HG02610 (cell line): ENCODE results near the gene CCDC7.
"Not testable (repeated sequence)": the region's sequence is repeated elsewhere in the genome, so short reads cannot be mapped to it uniquely, and the experiment has no call there.

ENCODE experiments used
- ATAC-seq: cut with Tn5 transposase; IDR thresholded peaks from one replicate; pipeline ENCODE4 v1.9.1; 2021; ENCODE audit warnings: mild to moderate bottlenecking, moderate library complexity; ENCODE audit not compliant: unreplicated experiment

CCDC7 gene

DNA sequence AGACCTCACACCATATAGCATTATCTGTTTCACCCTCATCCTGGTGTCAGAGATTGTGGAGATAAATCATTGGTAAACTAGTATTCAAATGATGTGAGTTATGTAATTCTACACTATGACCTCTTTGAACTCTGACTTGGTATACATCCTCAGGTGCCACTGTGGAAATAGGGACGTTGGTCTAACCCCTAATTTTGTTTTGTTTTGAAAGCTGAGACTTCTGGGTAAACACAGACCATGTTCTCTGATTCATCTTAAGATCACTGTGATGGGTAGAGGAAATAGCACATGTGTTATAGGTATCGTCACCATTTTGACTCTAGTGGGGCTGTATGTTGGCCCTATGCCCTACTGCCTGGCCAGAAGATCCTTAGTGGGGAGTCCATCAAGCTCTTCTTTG is 241.6 kb downstream of the CCDC7 start:
- no peak for ATAC-seq

DNA sequence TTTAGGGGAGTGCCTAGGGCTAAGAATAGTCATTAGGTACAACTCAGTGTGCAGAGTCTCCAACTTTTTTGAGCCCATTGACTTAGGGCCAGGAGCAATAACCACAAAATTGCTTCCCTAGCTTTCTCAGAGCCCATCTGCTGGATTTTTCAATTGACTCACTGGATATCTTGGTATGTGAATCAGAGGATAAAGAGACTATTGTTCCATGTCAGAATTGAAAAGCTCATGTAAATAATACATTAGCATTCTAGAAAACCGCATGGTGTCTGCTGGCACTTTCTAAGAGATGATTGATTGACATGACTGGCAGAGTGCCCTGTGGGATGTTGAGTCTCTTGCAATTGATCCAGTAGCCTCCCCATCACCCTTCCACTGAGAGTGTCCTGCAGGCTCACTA is 246.2 kb downstream of the CCDC7 start:
- ATAC-seq: no peak

DNA sequence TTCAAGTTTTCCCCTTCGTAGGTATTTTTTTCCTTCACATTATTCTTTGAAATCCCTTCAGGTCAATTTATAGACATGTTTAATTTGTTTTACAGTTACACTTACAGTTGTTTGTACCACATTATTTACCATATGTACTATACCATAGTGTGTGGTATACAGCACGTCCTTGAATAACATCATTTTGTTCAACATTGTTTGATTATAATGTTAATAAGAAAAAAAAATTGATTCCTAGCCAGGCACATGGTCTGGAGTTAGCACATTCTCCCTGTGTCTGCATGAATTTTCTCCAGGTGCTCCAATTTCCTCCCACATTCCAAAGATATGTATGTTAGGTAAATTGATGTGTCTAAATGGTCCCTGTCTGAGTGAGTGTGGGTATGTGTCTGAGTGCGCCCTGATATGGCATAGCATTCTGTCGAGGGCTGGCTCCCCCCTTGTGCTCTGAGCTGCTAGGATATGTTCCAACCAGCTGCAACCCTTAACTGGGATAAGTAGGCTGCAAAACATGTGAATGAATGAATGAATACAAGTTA is 247.6 kb downstream of the CCDC7 start:
- no peak for ATAC-seq

DNA sequence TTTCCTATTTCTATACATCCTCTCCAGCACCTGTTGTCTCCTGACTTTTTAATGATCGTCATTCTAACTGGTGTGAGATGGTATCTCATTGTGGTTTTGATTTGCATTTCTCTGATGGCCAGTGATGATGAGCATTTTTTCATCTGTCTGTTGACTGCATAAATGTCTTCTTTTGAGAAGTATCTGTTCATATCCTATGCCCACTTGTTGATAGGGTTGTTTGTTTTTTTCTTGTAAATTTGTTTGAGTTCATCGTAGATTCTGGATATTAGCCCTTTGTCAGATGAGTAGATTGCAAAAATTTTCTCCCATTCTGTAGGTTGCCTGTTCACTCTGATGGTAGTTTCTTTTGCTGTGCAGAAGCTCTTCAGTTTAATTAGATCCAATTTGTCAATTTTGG is 253.7 kb downstream of the CCDC7 start:
- ATAC-seq: not testable (repeated sequence)

DNA sequence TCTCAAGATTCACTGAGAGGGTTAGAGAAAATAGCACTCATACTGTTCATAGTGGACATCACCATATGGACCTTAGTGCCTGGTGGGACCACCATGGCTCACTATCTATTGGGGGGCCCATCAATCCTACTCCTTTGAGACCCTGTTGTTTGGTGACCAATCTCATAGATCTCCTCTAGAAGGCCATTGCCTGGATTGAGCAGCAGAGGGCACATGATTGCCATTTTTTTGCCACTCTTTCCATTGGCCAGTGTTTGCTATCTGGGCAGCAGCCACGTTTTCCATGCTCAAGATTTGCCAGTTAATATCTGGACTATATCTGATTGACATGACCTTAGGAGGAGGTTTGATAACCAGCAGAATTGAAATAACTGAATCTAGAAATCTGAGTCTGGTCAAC is 267.6 kb downstream of the CCDC7 start:
- no peak for ATAC-seq

DNA sequence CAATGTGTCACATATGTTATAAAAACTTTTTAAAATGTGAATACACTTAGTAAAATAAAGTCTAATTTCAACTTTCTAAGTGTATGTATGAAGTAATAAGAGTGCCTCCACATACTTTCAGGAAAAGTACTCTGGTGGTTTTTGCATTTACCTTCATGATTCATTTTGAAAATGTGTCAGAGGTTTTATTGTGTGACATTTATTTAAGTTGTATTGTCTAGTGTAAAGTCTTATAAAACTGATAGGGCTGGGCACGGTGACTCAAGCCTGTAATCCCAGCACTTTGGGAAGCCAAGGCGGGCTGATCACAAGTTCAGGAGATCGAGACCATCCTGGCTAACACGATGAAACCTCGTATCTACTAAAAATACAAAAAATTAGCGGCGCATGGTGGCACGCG is 285.6 kb downstream of the CCDC7 start:
- ATAC-seq: no peak

DNA sequence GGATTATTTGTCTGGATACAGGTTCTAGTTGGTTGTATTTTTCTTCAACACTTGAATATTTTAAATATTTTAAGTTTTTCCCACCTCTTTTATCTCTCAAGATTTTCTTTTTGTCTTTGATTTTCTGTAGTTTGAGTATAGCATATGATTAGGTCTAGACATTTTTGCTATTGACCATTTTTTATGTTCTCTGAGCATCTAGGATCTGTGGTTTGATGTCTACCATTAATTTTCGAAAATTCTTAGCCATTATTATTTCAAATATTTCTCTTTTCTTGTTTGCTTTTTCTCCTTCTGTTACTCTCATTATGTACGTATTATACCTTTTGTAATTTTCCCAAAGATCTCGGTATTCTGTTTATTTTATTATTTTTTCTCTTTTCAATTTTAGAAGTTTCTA is 293.0 kb downstream of the CCDC7 start:
- no peak for ATAC-seq

DNA sequence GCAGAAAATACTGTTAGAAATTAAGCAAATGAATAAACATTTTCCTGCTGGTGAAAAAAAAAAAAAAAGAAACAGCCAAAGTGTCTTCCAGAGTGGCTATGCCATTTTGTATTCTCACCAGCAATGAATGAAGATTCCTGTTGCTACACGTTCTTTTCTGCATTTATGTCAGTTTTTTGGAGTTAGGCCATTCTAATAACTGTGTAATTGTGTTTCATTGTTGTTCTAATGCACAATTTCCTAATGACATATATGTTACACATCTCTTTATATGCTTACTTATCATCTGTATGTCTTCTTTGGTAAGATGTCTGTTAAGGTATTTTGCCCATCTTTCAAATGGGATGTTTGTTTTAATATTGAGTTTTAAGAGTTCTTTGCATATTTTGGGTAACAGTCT is 298.4 kb downstream of the CCDC7 start:
- no peak for ATAC-seq

DNA sequence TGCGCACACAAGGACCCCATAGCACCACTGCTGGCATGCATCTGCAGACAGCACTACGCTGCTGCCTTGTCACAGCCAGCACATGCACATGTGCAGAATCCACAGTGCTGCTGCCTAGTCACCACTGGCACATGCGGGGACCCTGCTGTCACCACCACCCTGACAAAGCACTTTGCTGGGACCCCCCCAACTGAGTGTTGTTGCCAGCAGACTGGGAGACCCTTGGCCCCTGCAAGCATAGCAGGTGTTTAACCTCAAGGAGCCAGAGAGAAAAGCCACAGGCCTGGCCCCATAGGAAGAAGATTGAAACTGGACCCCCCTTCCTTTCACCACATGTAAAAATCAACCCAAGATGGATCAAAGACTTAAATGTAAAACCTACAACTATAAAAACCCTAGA is 300.9 kb downstream of the CCDC7 start:
- ATAC-seq: no peak

DNA sequence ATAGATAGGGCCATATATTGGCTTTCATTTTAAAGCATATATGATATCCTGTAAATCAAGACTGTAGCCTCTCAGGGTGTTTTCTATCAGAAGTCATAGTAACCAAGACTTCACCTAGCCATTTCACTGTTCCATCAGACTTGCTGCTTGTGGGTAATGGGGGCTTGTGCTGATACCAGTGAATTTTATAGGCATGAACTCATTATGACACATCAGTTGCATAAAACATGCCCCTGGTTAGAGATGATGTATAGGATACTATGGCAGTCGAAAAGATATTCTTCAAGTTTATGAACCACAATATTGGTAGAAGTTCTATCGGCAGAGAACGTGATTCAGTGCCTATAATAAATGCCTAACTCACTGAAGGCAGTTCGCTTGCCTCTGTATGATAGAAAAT is 305.6 kb downstream of the CCDC7 start:
- ATAC-seq: no peak

DNA sequence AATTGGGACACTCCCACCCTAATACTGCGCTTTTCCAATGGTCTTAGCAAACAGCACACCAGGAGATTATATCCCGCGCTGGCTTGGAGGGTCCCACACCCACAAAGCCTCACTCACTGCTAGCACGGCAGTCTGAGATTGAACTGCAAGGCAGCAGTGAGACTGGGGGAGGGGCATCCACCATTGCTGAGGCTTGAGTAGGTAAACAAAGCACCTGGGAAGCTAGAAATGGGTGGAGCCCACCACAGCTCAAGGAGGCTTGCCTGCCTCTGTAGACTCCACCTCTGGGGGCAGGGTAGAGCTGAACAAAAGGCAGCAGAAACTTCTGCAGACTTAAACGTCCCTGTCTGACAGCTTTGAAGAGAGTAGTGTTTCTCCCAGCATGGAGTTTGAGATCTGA is 309.0 kb downstream of the CCDC7 start:
- not testable (repeated sequence) for ATAC-seq

DNA sequence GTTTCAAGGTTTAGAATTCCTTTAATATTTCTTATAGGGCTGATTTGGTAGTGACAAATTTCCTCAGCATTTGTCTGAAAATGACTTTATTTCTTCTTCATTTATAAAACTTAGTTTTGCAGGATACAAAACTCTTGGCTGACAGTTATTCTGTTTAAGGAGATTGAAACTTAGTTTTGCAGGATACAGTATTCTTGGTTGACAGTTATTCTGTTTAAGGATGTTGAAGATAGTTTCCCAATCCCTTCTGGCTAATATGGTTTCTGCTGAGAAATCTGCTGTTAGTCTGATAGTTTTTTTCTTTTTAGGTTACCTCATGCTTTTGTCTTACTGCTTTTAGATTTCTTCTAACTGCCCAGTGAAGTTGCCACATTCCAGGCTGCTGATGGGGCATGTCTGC is 325.3 kb downstream of the CCDC7 start:
- no peak for ATAC-seq

DNA sequence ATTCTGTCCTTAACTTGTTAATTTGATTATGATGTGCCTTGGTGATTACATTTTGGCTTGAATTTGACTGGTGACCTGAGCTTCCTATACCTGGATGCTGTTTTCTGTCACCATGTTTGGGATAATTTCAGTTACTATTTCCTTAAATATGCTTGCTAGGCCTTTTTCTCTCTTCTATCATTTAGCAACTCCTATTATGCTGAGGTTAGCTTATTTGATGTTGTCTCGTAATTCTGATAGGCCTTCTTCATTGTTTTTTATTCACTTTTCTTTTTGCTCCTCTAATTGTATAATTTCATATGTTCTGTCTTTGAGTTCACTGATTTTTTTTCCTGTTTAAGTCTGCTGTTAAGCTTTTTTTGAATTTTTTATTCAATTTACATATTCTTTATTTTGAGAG is 327.2 kb downstream of the CCDC7 start:
- ATAC-seq: no peak

DNA sequence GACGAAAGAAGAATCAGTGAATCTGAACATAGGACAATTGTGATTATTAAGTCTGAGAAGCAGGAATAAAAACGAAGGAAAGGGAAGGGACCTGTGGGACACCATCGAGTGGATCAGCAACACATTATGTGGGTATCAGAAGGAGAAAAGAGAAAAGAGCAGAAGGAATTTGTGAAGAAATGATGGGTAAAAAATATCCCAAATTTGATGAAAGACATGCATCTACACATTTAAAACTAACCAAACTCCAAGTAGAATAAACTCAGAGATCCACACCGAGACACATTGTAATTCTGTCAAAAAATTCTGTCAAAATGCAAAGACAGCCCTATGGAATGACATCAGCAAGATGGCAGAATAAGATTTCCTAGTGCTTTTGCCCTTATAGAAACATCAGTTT is 341.0 kb downstream of the CCDC7 start:
- no peak for ATAC-seq

DNA sequence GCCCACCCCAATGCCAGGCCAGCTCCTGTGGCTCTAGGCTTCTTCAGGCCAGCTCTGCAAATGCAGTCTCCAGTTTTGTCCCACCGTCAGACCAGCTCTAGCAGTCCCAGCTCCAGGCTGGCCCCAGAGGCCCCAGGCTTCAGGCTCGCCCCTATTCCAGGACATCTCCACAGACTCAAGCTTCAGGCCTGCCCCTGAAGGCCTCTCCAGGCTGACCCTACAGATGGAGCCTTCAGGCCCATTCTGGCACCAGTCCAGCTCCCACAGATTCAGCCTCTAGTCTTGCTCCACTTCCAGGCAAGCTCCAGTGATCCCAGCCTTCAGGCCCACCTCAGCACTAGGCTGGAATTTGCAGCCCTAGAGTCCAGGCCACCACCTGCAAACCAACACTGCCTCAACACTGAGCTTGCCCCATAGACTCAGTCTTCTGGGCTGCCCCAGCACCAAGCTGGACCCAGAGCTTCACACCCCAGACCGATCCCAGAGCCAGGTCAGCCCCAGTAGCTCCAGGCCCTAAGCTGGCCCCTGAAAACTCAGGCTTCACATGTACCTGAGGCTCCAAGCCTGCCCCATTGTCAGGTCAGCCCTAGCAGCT is 341.8 kb downstream of the CCDC7 start:
- ATAC-seq: no peak

DNA sequence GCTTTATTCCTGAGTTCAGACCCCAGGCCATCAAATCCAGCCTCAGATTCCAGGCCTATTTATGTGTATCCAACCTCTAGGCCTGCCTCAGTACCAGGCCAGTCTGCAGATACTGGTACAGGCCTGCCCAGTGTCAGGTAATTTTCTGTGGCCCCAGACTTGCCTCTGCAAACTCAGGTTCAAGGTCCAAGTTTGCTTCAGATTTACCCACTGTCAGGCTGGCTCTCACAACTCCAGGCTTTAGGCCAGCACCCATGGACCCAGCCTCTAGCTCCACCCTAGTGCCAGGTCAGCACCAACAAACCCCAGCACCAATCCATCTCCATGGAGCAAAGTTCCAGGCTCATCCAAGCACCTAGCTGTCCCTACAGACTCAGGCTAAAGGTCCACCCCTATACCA is 342.4 kb downstream of the CCDC7 start:
- ATAC-seq: no peak

DNA sequence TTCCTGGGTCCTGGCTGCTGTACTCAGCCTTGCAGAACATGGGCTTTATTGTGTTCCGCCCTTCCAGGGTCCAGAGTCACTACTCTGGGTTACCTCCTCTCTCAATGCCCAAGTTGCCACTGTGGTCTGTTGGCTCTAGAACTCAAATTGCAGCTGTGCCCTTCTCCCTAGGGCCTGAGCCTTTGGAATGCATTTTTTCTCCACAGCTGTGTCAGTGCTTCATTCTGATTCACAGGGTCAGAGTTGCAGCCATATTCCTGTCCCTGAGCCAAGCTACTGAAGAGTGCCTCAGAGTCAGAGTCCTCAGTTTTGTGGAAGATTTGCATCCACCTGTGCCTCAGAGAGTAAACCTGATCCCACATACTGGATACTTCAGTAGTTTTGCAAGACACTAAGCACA is 344.5 kb downstream of the CCDC7 start:
- ATAC-seq: no peak

DNA sequence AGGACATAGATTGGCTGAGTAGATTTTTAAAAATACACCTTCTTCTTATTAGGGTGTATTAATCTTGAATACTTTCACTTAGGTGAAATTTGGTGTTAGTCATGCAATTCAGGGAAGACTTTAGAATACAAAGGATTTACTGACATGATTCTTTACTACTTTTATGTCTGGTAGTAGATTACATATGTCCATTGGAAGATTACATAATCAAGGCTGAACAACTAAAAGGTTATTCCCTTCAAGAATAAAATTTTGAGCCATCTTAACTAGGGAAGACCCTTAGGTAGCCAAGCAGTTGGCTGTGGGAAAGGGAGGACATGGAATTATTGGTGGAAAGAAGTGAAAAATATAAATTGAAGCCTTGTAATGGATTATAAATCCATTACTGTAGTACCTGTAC is 347.1 kb downstream of the CCDC7 start:
- ATAC-seq: no peak

DNA sequence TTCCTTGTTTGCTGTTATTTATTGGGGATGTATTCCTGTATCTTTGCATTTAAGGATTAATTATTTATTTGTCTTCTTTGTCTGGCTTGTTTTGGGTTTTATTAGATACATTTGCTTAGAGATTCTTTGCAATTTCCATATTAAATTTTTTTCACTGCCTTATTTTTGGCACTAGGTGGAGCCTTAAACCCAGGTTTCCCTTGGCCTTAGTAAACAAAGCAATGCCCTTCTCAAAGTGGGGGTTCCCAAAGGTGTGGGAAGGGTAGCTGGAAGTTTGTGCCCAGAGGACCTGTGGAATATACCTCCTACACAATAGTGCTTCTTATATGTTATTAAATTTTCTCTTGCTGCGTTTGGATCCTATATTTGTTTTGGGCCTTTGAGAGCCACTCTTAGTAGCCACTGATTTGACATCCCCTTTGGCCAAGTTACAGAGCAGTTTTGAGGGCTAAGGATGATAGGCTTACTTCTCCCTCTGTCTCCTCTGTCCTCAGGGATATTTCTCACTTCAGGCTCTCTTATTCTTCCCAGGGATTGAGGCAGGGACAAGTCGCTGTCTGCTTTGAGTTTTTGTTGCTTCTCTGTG is 349.8 kb downstream of the CCDC7 start:
- no peak for ATAC-seq

DNA sequence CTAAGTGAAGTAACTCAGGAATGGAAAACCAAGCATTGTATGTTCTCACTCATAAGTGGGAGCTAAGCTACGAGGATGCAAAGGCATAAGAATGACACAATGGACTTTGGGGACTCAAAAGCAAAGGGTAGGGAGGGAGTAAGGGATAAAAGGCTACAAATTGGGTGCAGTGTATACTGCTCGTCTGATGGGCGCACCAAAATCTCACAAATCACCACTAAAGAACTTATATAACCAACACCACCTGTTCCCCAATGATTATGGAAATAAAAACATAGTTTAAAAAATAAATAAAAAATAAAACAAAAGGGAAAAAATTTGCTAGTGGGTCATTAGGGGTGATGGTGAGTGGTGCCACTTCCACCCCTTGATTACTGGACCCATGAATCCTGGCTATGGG is 351.5 kb downstream of the CCDC7 start:
- ATAC-seq: not testable (repeated sequence)

DNA sequence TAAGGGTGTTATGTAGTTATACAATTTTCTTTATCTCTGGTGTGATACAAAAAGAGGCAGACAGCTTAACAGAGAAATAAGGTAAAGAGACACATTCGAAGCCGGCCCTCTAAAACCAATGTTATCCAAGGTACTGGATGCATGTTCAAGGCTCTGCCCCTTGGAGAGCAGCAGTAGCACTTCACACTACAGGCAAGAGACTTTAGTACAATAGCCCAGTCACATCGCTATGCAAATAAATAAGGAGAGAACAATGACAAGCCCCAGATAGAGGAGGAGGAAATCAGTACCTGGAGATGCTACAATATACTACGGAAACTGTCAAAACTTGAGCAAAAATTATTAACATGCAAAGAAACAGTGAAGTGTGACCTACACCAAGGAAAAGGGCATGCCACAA is 401.0 kb downstream of the CCDC7 start:
- no peak for ATAC-seq

DNA sequence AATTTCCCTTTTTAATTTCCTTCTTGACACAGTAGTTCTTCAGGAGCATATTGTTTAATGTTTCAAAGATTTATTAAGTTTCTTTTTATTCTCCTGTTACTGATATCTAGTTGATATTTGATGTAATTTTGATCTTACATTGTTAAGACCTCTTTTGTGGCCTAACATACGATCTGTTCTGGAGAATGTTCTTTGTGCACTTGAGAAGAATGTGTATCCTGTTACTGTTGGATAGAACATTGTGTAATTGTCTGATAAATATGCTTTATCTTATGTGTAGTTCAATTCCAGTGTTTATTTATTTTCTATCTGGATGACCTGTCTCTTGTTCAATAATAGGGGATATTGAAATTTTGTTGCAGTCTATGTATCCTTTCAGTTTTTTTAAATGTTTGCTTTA is 405.4 kb downstream of the CCDC7 start:
- ATAC-seq: no peak

DNA sequence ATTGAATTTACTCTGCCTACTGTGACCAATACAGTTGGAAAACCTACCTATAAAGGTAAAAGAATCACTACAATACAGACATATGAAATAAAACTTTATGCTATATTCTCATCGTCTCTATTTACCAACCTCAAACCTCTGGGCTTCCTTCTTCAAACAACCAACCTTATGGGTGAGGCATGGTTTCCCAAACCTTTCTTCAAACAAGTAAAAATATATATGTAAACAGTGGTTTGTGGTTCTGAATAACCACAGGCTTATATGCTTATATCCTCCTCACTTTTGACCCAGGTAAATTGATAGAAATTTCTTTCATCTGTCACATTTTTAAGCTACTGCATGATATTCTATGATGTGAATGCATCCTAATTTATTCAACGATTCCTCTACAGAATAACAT is 408.5 kb downstream of the CCDC7 start:
- ATAC-seq: no peak
